DOHH2 (cell line): ENCODE results near the gene MACROD1.

ENCODE experiments used
- EZH2phosphoT487 ChIP-seq: fragments of 200-600 bp; sonication (generic); IDR thresholded peaks from 2 replicates; pipeline ENCODE4 v1.6.1; 2017; ENCODE audit warnings: borderline replicate concordance, mild to moderate bottlenecking, antibody characterized with exemption, low read length, moderate library complexity, mixed read lengths
- TF ChIP-seq, protein P1 (sequence below): fragments of 200-600 bp; sonication (generic); IDR thresholded peaks from one replicate; pipeline ENCODE4 v1.5.1; 2014; ENCODE audit warnings: antibody characterized with exemption, mild to moderate bottlenecking, low read depth, low read length; ENCODE audit not compliant: poor library complexity, severe bottlenecking

DNA sequence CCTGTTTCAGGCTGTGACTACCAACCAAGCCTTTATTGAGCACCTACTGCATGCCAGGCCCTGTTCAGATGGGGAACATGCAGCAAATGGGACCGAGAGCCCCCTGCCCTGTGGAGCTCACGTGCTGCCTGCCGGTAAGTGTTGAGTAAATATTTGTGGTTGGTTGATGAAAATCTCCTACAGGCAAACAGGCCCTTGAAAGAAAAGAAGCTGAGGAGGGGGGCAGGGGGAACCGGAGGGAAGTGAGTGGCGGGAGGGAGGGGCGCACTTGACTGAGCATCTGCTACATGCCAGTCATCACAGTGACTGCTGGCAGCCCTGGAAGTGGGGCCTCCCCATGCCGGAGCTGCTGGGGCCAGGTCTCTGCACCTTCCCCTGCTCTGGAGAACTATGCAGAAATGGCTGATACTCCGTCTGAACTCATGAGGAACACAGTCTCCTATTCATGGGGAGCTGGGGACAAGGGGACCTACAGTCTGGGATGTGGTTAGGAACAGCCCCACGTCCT, 34.2 kb downstream of the MACROD1 start:
- TF ChIP-seq, protein P1, sequence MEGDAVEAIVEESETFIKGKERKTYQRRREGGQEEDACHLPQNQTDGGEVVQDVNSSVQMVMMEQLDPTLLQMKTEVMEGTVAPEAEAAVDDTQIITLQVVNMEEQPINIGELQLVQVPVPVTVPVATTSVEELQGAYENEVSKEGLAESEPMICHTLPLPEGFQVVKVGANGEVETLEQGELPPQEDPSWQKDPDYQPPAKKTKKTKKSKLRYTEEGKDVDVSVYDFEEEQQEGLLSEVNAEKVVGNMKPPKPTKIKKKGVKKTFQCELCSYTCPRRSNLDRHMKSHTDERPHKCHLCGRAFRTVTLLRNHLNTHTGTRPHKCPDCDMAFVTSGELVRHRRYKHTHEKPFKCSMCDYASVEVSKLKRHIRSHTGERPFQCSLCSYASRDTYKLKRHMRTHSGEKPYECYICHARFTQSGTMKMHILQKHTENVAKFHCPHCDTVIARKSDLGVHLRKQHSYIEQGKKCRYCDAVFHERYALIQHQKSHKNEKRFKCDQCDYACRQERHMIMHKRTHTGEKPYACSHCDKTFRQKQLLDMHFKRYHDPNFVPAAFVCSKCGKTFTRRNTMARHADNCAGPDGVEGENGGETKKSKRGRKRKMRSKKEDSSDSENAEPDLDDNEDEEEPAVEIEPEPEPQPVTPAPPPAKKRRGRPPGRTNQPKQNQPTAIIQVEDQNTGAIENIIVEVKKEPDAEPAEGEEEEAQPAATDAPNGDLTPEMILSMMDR, result no peak
- TF ChIP-seq EZH2phosphoT487, result no peak
